Heart right ventricle (tissue), 16 donors: Measurements from ENCODE around the gene DGKD. TPM values are rescaled to one million over a fixed set of nuclear protein-coding genes. Genes with fewer than 3 reads are reported as not detected.
A peak's percentile ranks its signal among the peaks of the same experiment; 100 is the strongest.

ENCODE experiments used
- ATAC-seq, 8 donors: fragments of 200-7000 bp; cut with Tn5 transposase; one replicate each; pipeline ENCODE4 v1.9.1; 2020; ENCODE audit warnings: mild to moderate bottlenecking in 8 of 8, moderate library complexity in 8 of 8, moderate number of reproducible peaks in 1 of 8
- DNase-seq, 2 donors: peaks; one replicate each; pipeline ENCODE4 v3.0.0-alpha.2; 2020
- H3K27ac ChIP-seq, 10 donors: fragments of 200-600 bp; sonication (generic) in 2 of 10; one replicate each; pipeline versions ENCODE4 v1.5.0 to v1.8.0; 2020 to 2022; ENCODE audit warnings: mild to moderate bottlenecking in 3 of 10
- H3K27me3 ChIP-seq, 7 donors: fragments of 200-600 bp; one replicate each; pipeline ENCODE4 v1.8.0; 2021 to 2022; ENCODE audit warnings: mild to moderate bottlenecking in 2 of 7
- H3K36me3 ChIP-seq, 9 donors: fragments of 200-600 bp; sonication (generic) in 1 of 9; one replicate each; pipeline versions ENCODE4 v1.5.0 to v1.8.0; 2020 to 2022; ENCODE audit warnings: mild to moderate bottlenecking in 2 of 9
- H3K4me1 ChIP-seq, 9 donors: fragments of 200-600 bp; sonication (generic) in 1 of 9; one replicate each; pipeline versions ENCODE4 v1.5.0 to v1.8.0; 2020 to 2022; ENCODE audit warnings: mild to moderate bottlenecking in 4 of 9
- H3K4me3 ChIP-seq, 10 donors: fragments of 200-600 bp; sonication (generic) in 2 of 10; one replicate each; pipeline versions ENCODE4 v1.5.0 to v1.8.0; 2020 to 2022; ENCODE audit warnings: mild to moderate bottlenecking in 7 of 10, moderate library complexity in 2 of 10
- H3K9me3 ChIP-seq, 11 donors: fragments of 200-600 bp in 10 of 11; sonication (generic) in 2 of 11; one replicate each; pipeline versions ENCODE4 v1.5.0 to v1.8.0; 2013 to 2022; ENCODE audit warnings: mild to moderate bottlenecking in 2 of 11, control low read depth in 1 of 11, moderate library complexity in 1 of 11
- WGBS, 2 donors: extraction: QIAGEN DNeasy Blood & Tissue Kit; methylation state at CpG; one replicate each; pipeline ENCODE4 v1.1.7; 2013; ENCODE audit warnings: inconsistent platforms in 1 of 2; 5-methylcytosine and 5-hydroxymethylcytosine counted together
- intact Hi-C, 10 donors: fragments of 100-400 bp; cut with DNase I; formaldehyde crosslinking; loops; one replicate each; pipeline versions ENCODE4 v1.11.1 to v1.14.2; 2022
- polyA plus RNA-seq, 2 donors: library from polyadenylated mRNA; stranded (reverse); fragments of 200-250 nt; gene quantifications; one replicate each; pipeline ENCODE4 v1.2.3, GENCODE V29; 2013
- total RNA-seq, 10 donors: library from RNA; stranded (reverse); fragmentation: NEBNext Ultra II Directional in 3 of 10; extraction: Animal tissue kit (Norgen Biotek cat#: 25700) in 3 of 10; gene quantifications; one replicate each; pipeline versions ENCODE4 v1.2.1 to v1.2.4, GENCODE V29; 2021 to 2023
- TF ChIP-seq, protein P1 (sequence below), 9 donors: fragments of 200-600 bp; sonication (generic) in 2 of 9; IDR thresholded peaks; one replicate each; pipeline versions ENCODE4 v1.5.0 to v1.8.0; 2021 to 2022; ENCODE audit warnings: antibody characterized with exemption in 9 of 9, mild to moderate bottlenecking in 5 of 9, moderate library complexity in 1 of 9
- donor health status: Arrhythmogenic right ventricular cardiomyopathy.
- donor health status: ischemic (EF 13 %, LVEDD 7.1; RV severe dilation, severe dysfunction).
- donor health status: healthy with polysubstance abuse.
- donor health status: DM: no; HTN: yes; CAD: no.
- donor health status: DM: no; HTN: no; CAD: no.
- donor health status: ischemic (EF 25% LVEDD 6.9; RV normal size, moderate dysfunction).
- donor health status: ischemic (EF 25% LVEDD 5.7; RV mildly dilated, moderate dysfunction).
- donor health status: healthy.
- donor health status: DM: yes; HTN: yes; CAD: no.
- donor health status: Ischemic cardiomyopathy.
- donor health status: ischemic (EF 35%, LVEDD 5.7; RV mildly dilated, moderate dysfunction).
- donor health status: nonischemic (EF 11% LVEDD 7.7; RV severe dilation, severe dysfunction).
- donor health status: DM: yes; HTN: yes; CAD: no.
- donor health status: PGD.
- donor health status: ischemic (EF 29% LVEDD 5.4; RV normal size, mild dysfunction).
- donor health status: nonischemic (EF 23%, LVEDD 6.1; RV moderate dilation, normal function).

Gene DGKD
- total and polyA plus RNA-seq, 12 donors, result 26.8 to 79.5 (median 44.7) TPM

DNA sequence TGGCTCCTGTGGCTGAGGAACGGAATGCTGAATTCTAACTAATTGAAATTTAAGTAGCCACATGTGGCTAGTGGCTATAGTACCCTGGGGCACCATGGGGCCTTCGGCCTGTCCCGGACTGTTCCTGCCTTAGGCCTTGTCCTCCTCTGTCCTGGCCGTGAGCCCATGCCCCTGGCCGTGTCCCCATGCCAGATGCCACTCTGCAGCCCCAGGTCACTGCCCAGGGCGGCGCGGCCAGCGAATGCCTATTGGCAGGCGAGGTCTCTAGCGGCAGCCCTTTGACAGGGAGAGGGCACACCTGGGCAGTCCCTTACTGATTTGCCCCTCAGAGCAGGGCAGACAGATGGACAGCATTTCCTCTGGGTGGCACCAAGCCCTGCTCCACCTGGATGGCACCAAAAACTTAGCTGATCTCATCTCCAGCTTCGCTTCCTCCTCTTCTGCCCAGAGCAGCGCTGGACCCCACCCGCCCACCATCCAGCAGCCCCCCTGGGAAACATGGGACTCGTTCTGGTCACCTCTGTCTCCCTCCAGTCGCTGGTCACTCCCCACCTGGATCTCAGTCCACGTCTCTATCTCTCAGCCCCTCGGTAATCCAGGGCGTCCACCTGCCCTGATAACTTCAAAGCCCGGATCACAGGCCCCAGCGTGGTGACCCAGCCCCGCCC, 1.1 kb upstream of the DGKD start:
- H3K27me3 ChIP-seq, result no peaks in the 10 kb centered on the region
- ATAC-seq (peak in 5 of 8 donors; percentile 1 to 43 (median 4)), DNase-seq (no peak)
- H3K4me1 ChIP-seq, result peaks cover 0 to 79% (median 20%) of the 10 kb centered on the region in 9 donors
- 71 to 74% methylated on average over 22 of the region's 22 CpGs for WGBS, 2 donors
- peak overlapping the region in 5 of 10 donors; percentile 29 to 83 (median 52) for H3K27ac ChIP-seq
- no peaks in the 10 kb centered on the region for H3K36me3 ChIP-seq
- TF ChIP-seq, protein P1, sequence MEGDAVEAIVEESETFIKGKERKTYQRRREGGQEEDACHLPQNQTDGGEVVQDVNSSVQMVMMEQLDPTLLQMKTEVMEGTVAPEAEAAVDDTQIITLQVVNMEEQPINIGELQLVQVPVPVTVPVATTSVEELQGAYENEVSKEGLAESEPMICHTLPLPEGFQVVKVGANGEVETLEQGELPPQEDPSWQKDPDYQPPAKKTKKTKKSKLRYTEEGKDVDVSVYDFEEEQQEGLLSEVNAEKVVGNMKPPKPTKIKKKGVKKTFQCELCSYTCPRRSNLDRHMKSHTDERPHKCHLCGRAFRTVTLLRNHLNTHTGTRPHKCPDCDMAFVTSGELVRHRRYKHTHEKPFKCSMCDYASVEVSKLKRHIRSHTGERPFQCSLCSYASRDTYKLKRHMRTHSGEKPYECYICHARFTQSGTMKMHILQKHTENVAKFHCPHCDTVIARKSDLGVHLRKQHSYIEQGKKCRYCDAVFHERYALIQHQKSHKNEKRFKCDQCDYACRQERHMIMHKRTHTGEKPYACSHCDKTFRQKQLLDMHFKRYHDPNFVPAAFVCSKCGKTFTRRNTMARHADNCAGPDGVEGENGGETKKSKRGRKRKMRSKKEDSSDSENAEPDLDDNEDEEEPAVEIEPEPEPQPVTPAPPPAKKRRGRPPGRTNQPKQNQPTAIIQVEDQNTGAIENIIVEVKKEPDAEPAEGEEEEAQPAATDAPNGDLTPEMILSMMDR (IDR thresholded peaks at IDR 0.05), result no peak
- no peaks in the 10 kb centered on the region for H3K9me3 ChIP-seq
- peak overlapping the region in 7 of 10 donors; percentile 31 to 73 (median 56) for H3K4me3 ChIP-seq
- intact Hi-C loops, result loop anchor here in 5 of 10 donors (5.0 to 10.0 kb wide), 2 partner anchors 89 to 92 kb away; no protein-coding TSS in a partner anchor

DNA sequence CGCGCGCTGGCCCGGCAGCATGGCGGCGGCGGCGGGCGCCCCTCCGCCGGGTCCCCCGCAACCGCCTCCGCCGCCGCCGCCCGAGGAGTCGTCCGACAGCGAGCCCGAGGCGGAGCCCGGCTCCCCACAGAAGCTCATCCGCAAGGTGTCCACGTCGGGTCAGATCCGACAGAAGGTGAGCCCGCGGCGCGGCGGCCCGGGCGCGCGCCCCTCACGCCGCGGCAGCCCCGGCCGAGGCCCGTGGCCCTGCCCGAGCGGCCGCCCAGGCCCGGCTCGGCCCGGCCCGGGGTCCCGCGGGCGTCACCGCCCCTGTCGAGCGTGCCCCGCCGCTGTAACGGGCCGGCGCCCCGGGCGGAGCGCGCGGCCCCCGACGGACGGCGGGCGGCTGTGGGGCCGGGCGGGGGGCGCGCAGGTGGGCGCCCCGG, 218 bp downstream of the DGKD start:
- Histone ChIP-seq H3K4me3 (peak overlapping the region in 9 of 10 donors; percentile 54 to 83 (median 73)), H3K4me1 (peaks cover 0 to 79% (median 20%) of the 10 kb centered on the region in 9 donors), H3K27ac (peak overlapping the region in 3 of 10 donors; percentile 41 to 73 (median 60)), H3K27me3 (no peaks in the 10 kb centered on the region), H3K36me3 (no peaks in the 10 kb centered on the region), H3K9me3 (no peaks in the 10 kb centered on the region)
- DNase-seq (no peak), ATAC-seq (peak in 2 of 8 donors; percentile 2 to 10)
- 0 to 1% methylated on average over 34 to 76 of the region's 77 CpGs for WGBS, 2 donors
- TF ChIP-seq, protein P1 (IDR thresholded peaks at IDR 0.05), result peak in 2 of 9 donors; percentile 6 to 10
- intact Hi-C loops, result loop anchor here in 6 of 10 donors (2.0 to 10.0 kb wide), 3 partner anchors 88 to 90 kb away; no protein-coding TSS in a partner anchor

DNA sequence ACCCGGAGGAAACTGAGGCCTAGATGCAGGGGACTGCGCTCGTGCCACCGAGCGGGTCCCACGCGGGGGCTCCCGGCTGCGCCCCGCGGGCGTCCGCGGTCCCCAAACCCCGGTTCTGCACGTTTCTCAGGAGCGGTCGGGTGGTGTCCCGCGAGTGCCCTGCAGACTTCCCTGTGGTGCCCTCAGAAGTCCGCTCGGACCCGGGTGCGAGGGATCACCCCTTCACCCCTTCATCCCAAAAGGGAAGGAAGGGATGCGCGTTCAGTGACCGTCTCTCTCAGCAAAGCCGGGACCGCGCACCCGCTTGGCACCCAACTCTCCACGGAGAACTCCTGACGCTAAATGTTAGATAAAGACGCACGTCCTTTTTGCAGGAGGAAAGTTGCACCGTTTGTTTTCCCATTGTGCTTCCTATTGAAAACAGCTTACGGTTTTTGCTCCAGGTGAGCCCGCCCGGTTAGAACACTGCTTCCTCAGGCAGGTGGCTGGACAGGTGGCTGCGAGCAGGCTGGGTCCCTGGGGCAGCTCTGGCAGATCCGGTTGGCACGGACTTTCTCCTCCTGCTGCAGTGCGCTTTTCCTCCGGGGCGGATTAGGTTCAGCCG, 779 bp downstream of the DGKD start:
- TF ChIP-seq, protein P1 (IDR thresholded peaks at IDR 0.05), result no peak
- DNase-seq (peak in 1 of 2 donors; percentile 33), ATAC-seq (peak in 1 of 8 donors; percentile 8)
- WGBS, 2 donors, result 6 to 7% methylated on average over 46 of the region's 46 CpGs
- Histone ChIP-seq H3K27me3 (no peaks in the 10 kb centered on the region), H3K36me3 (no peaks in the 10 kb centered on the region), H3K27ac (peak overlapping the region in 4 of 10 donors; percentile 43 to 73 (median 54)), H3K4me3 (peak overlapping the region; percentile 54 to 83 (median 72)), H3K4me1 (peaks cover 0 to 77% (median 20%) of the 10 kb centered on the region in 9 donors), H3K9me3 (no peaks in the 10 kb centered on the region)
- intact Hi-C loops, result loop anchor here in 9 of 10 donors (2.0 to 10.0 kb wide), 4 partner anchors 87 to 92 kb away; no protein-coding TSS in a partner anchor

DNA sequence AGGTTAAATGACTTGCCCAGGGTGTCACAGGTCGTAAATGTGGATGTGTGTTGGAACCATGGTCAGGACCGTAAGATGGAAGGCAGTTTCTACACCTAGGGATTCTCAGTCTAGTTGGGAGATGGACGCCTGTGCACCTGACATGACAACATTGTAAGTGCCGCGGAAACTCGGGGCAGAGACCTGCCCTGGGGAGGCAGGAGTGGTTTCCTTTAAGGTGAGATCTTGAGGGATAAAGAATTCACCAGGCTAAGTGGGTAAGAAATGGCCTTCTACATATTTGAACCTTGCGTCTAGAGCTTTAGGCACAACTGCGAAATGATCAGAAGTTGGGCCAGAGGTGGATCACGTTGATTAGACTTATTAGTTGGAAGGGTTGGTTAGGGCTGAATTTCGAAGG, 1.6 kb downstream of the DGKD start:
- peaks cover 0 to 69% (median 27%) of the 10 kb centered on the region in 9 donors for H3K4me1 ChIP-seq
- peak overlapping the region in 5 of 10 donors; percentile 71 to 83 (median 80) for H3K4me3 ChIP-seq
- ATAC-seq, result no peak
- WGBS, 2 donors, result 95 to 97% methylated on average over 10 of the region's 10 CpGs
- H3K36me3 ChIP-seq, result no peaks in the 10 kb centered on the region
- intact Hi-C loops, result loop anchor here in 6 of 10 donors (2.0 to 10.0 kb wide), 5 partner anchors 86 to 91 kb away; no protein-coding TSS in a partner anchor
- no peaks in the 10 kb centered on the region for H3K27me3 ChIP-seq
- no peaks in the 10 kb centered on the region for H3K9me3 ChIP-seq
- peak overlapping the region in 3 of 10 donors; percentile 19 to 55 (median 54) for H3K27ac ChIP-seq
- TF ChIP-seq, protein P1 (IDR thresholded peaks at IDR 0.05), result no peak
- DNase-seq, result no peak
